Measurements from ENCODE around the gene RNU5D-1.

RNU5D-1 gene

DNA sequence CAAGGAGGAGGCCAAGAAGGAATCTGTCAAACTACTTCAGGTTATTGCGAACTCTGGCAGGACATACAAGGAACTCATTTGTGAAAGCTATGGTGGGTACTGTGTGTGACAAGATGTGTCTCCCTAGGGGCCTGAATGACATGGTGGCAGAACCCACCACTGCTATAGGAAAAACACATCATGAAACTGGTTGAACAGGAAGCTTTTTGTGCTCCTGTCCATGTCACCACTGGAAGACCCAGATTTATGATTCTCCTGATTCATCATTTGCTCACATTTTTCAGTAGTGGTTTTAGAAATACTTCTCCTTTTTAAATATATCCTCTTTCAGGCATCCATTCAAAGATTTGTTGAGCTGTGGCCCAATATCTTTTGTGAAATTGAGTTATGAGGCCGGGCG is 32.8 kb downstream of the RNU5D-1 start:
- no peak for DNase-seq

DNA sequence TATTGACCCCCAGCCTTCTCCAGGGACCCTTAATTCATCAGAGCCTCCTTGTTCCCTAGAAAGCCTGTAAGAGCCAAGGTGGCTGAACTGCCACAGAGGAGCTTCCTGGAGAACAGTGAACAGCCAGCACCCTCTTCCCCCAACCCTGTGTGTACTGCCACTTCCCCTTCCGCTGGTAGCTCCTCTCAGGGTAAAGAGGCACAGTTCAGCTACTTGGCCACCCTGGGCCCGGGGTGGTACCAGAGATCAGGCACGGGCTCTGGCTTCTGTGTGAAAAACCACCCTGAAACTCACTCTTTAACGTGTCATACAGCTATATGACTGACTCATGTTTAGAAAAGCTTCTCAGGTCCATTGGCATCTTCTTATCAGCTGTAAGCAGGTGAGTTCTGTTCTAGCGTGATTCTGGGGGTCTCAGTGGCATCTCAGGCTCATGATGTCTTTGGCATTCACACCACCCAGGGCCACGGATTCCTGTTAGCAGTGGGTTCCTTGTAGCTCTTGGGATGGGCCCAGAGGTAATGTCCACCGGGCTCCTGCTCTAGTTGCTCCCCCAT is 34.1 kb downstream of the RNU5D-1 start:
- DNase-seq = no peak

DNA sequence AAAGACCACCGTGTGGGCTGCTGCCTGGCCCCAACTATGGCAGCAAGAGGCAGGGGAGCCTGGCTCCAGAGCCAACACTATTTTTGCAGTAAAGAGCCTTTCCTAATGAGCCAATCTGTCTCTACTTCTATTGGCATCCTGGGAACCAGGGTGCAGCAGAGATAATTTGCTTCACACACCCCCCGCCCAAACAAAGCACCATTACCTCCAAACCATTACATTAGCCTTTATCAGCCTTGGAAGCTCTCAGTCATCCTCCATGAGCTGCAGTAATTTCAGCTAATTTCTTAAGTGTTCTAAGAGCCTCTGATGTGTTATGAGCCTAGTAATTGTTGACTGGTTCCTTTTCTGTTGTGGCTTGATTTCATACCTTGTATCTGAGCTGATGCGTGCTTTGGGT is 34.9 kb downstream of the RNU5D-1 start:
- no peak for DNase-seq

DNA sequence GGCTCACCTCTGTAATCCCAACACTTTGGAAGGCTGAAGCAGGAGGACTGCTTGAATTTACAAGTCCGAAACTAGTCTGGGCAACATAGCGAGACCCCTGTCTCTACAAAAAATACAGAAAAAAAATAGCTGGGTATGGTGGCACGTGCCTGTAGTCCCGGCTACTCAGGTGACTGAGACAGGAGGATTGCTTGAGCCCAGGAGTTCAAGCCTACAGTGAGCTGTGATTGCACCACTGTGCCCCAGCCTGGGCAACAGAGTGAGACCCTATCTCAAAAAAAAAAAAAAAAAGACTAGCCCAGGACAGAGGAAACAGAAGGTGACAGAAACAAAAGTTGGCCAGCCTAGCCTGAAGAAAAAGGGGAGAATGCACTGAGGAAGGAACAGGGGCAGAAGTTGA is 35.3 kb downstream of the RNU5D-1 start:
- DNase-seq = no peak

DNA sequence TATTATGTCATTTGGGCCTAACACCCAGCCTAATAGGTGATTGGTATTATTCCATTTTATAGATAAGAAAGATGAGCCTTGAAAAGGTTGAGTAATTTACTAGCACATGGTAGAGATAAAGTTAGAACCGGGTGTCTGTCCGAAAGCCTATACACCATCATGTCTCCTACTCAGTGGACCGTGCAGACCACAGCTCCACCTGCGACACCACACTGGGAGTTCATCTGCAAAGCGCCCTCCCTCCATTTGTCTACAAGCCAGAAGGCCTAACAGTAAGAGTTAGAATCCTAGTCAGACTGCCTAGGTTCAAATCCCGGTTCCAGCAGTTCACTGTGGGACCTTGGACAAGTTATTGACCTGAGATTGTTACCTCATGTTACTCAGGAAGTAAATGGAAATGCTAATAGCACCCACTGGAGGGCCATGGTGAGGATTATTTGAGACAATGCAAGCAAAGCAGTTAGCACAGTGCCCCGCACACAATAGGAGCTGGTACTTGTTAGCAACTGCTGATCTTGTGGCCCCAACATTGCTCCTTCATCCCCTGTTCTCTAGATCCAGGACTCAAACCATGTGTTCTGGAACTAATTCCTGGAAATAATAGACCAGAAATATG is 36.0 kb downstream of the RNU5D-1 start:
- no peak for DNase-seq

DNA sequence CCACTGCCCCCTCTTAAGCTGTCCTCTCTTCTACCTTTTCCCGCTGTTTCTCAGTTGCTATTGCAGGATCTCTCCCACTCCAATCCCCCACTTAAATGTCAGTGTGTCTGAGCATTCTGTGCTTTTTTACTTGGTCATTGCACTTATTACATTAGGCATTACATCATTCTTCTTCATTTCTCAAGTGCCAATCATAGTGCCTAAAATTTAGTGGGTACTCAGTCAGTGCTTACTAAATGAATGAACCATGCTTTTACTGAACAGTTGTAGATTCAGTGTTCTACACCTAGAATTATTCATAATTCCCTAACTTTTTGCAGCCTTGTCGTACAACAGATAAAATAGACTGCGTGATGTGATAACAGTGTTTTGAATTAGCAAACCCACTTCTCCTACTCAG is 37.1 kb downstream of the RNU5D-1 start:
- DNase-seq = no peak

DNA sequence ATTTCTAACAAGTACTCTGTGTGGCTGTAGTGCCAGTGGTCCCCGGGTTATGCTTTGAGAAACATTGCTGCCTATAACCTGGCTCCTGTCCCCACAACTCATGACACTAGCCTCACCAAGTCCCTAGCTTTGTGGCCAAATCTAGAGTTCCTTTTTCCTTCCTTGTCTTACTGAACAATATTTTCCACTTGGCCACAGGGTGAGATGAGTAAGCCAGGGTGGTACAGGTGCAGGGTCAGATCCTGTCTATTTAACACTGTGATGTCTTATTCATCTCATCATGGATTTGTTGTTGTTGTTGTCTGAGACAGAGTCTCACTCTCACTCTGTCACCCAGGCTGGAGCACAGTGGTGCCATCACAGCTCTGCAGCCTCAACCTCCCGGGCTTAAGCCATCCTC is 37.8 kb downstream of the RNU5D-1 start:
- DNase-seq = no peak

DNA sequence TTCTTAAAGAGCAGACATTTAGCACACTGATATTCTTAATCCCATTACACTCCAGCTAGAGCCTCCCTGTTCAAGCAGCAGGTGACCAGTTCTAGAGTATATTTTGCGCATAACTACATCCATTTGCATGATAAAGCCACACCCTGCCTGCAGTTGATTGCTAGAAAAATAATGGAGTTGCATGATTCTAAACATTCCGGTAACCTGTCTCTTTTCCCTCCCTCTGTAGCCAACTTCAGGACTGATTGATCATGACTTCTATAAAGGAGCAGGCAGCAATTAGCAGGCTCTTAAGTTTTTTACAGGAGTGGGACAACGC is 41.6 kb downstream of the RNU5D-1 start:
- DNase-seq = no peak

DNA sequence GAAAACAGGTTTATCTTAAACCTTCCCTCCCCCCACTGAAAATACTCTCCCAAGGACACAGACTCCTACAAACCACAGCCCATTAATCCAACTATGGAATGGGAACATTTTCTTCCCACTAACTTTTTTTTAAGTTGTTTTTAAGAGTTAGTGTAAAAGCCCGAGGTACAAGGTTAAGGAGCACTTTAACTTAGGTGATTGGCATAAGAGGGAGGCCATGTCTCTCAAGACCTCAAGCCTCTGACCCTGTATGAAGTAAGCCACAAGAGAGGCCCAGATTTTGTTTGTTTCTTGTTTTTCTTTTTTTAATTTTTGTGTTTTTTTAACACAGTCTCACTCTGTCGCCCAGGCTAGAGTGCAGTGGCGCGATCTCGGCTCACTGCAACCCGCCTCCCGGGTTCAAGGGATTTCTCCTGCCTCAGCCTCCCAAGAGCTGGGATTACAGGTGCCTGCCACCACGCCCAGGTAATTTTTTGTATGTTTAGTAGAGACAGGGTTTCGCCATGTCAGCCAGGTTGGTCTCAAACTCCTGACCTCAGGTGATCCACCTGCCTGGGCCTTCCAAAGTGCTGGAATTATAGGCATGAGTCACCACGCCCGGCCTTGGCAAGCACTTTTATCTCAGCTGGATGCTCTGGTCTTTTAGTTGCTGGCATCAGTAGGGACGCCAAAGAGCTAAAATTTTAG is 42.1 kb downstream of the RNU5D-1 start:
- no peak for DNase-seq

DNA sequence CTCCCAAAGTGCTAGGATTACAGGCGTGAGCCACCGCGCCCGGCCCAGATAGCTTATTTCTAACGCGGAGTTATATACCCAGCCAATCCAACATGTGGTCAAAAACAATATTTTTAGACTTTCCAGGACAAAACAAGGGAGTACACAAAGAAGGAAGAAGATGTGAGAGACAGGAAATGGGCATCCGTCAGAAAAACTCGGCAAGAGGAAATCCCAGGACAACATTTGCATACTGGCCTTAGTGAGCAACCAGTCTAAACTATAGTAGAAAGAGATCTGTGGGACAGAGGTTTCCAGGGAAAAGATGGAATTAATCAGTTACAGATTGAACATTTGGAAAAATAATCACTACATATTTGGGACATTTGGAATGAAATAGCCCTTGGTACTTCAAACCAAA is 45.1 kb downstream of the RNU5D-1 start:
- DNase-seq = no peak

DNA sequence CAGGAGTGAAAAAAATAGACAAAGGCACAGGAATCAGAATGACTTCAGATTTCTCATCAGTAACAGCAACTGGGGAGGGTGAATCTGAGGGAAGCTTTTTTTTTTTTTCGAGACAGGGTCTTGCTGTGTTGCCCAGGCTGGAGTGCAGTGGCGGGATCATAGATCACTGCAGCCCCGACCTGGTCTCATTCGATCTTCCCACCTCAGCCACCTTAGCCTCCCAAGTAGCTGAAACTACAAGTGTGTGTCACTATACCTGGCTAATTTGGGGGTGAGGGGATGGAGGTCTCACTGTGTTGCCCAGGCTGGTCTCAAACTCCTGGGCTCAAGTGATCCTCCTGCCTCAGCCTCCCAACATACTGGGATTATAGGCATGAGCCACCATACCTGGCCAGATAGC is 45.8 kb downstream of the RNU5D-1 start:
- DNase-seq = no peak

DNA sequence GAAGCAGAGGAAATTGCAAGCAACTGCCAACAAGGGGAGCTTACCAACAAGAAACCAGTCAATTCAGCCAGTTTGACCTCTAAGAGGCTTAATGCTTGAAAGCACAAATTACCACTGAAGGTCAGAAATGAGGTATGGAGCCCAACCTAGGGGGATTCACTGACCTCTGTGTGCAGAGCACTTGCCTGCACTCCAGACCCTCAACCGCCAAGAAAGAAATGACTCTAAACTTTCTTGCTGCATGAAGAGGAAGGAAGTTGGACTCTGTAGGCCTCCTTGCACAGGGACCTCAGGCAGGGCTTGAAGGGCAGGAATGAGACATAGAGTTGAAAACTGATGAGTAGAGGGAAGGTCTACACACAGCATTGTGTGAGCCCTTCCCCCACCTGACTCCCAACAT is 46.4 kb downstream of the RNU5D-1 start:
- no peak for DNase-seq

DNA sequence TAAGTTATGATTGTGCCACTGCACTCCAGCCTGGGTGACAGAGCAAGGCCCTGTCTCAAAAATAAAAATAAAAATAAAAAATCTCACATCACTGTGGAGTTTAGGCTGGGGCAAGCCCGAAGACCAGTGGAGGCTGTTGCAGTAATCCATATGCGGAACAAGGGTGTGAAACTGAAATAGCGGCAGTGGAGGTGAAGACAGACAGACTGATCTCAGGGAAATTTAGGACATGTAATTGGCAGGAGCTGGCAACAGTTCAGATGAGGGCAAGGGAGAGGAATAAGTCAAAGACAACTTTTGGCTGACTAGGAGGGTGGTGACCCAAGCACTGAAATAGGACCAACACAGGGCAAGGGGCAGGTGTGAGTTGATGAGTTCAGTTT is 48.1 kb downstream of the RNU5D-1 start:
- DNase-seq = no peak

DNA sequence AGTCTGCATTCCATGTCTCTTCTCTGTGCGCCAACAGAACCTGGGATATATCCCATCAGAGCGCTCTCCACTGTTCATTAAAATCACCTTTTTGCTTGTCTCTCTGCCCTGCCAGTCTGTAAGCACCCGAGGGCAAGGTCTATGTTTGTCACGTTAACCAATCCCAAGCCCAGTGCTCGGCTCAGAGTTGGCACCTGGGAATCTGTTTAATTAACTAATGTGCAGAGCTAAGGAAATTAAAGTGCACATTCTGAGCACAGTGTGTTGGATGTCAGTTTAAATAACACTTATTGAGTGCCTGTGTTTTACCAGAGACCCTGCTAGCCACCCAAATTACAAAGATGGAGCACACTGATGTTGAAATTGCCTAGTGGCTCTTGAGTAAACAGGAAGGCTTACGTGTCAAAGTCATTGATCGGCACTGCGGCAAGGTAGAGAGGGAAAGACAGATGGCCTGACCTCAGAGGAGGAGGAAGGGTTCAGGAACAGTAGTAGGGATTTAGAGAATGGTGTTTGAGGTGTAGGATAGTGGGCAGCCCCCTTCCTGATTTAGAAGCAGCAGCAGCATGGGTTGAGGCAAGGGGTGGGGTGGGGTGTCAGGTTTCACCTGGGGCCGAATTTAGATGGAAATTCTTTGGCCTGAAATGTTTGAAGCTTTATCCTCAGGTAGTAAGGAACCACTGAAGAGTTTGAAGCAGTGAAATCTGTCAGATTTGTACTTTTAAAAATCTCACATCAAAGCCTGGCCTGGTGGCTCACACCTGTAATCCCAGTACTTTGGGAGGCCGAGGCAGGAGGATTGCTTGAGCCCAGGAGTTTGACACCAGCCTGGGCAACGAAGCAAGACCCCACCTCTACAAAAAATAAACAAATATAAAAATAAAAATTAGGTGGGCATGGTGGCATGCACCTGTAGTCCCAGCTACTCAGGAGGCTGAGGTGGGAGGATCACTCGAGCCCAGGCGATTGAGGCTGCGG is 48.8 kb downstream of the RNU5D-1 start:
- DNase-seq = no peak

Data from islet precursor cell (in vitro differentiated cells).